Measurements from ENCODE around the gene DLGAP4.

Gene DLGAP4

DNA sequence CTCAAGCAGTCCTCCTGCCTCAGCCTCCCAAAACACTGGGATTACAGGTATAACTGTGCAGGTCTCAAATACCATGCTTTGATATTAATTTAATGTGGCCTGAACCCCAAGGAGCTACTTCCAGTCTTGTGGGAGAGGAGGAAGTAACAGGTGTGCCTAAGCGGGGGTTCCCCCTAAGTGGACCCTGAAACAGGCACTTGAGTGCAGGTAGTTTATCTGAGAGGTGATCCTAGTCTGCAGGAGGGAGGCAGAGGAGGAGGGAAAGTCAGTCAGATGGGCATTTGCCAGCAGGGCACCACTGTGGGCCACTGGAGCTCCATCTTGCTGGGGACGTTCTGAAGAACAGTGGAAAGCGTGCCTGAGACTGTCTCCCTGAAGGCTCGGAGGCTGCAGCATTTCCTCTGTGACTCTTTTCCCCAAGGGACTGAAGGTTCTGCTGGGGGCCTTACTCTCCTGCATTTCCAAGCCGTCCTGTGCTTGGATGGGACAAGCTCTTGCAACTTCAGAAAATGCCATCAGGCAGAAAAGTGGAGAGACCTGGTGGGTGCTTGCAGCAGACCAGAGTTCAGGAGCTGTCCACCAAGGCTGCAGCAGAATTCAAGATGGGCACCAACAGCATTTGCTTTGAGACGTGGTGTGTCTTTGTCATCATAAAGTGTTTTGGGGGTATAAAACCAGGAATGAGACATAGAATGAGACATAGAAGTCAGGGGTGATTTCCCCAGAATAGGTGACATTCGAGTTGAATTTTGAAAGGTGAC is 4.6 kb upstream of the DLGAP4 start:
- H3K4me2 ChIP-seq (ENCODE audit: low read depth, low read length), result no peak overlapping the region
- H3K4me3 ChIP-seq (ENCODE audit: low read length), result no peak overlapping the region
- H3K27me3 ChIP-seq (replicated peaks; ENCODE audit: insufficient read depth, low read length), result peaks cover 68% of the 10 kb centered on the region
- no peak overlapping the region for H3K27ac ChIP-seq (ENCODE audit: low read length)
- no peaks in the 10 kb centered on the region for H3K4me1 ChIP-seq (ENCODE audit: low read length)
- no peak overlapping the region for H3K9ac ChIP-seq (ENCODE audit: low read length)
- no peaks in the 10 kb centered on the region for H3K9me3 ChIP-seq (replicated peaks; ENCODE audit: insufficient read depth, low read length)
- H2AFZ ChIP-seq (ENCODE audit: low read length), result no peak overlapping the region
- no peak for DNase-seq
- no peaks in the 10 kb centered on the region for H3K79me2 ChIP-seq (ENCODE audit: low read length)
- TF ChIP-seq, protein P1, sequence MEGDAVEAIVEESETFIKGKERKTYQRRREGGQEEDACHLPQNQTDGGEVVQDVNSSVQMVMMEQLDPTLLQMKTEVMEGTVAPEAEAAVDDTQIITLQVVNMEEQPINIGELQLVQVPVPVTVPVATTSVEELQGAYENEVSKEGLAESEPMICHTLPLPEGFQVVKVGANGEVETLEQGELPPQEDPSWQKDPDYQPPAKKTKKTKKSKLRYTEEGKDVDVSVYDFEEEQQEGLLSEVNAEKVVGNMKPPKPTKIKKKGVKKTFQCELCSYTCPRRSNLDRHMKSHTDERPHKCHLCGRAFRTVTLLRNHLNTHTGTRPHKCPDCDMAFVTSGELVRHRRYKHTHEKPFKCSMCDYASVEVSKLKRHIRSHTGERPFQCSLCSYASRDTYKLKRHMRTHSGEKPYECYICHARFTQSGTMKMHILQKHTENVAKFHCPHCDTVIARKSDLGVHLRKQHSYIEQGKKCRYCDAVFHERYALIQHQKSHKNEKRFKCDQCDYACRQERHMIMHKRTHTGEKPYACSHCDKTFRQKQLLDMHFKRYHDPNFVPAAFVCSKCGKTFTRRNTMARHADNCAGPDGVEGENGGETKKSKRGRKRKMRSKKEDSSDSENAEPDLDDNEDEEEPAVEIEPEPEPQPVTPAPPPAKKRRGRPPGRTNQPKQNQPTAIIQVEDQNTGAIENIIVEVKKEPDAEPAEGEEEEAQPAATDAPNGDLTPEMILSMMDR (IDR thresholded peaks at IDR 0.05; ENCODE audit: low read length), result no peak
- no peak for TF ChIP-seq EZH2phosphoT487 (IDR thresholded peaks at IDR 0.05; ENCODE audit: low read length)
- H3K36me3 ChIP-seq (replicated peaks; ENCODE audit: insufficient read depth, low read length), result no peaks in the 10 kb centered on the region
- H3K9me2 ChIP-seq (replicated peaks; ENCODE audit: insufficient read depth, low read length), result no peaks in the 10 kb centered on the region
- no peaks in the 10 kb centered on the region for H3F3A ChIP-seq (ENCODE audit: insufficient read depth, low read length)
- no peaks in the 10 kb centered on the region for H4K20me1 ChIP-seq (ENCODE audit: insufficient read depth, low read length)

DNA sequence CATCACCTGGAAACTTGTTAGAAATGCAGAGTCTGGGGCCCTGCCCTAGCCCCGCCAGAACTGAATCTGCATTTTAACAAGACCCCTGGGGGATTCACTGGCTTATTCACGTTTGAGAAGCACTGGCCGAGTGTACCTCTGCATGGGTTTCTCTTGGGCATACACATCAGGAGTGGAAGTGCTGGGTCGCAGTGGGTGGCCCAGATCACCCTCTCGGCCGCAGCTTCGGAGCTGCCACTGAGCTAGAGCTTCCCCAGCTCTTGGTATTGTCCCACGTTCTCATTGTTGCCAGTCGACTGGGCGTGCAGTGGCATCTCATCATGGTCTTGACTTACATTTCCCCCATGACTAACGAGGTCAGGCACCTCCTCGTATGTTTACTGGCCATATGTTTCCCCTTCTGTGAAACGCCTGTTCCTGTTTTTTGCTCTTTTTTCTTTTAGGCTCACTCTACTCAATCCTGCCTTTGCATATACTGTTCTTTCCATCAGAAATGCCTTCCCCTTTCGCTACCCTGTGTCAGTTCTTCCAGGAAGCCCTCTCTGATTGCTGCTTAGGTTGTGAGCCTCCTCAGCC is 3.0 kb upstream of the DLGAP4 start:
- H3K27me3 ChIP-seq (replicated peaks; ENCODE audit: insufficient read depth, low read length), result peaks cover 70% of the 10 kb centered on the region
- H3K4me1 ChIP-seq (ENCODE audit: low read length), result no peaks in the 10 kb centered on the region
- no peak overlapping the region for H3K4me2 ChIP-seq (ENCODE audit: low read depth, low read length)
- H3K4me3 ChIP-seq (ENCODE audit: low read length), result no peak overlapping the region
- H3K27ac ChIP-seq (ENCODE audit: low read length), result no peak overlapping the region
- no peaks in the 10 kb centered on the region for H3K9me3 ChIP-seq (replicated peaks; ENCODE audit: insufficient read depth, low read length)
- no peaks in the 10 kb centered on the region for H3K9me2 ChIP-seq (replicated peaks; ENCODE audit: insufficient read depth, low read length)
- TF ChIP-seq EZH2phosphoT487 (IDR thresholded peaks at IDR 0.05; ENCODE audit: low read length) (no peak), EZH2 (optimal IDR thresholded peaks at IDR 0.05; ENCODE audit: low read depth, low read length) (no peak)
- TF ChIP-seq, protein P1 (IDR thresholded peaks at IDR 0.05; ENCODE audit: low read length), result no peak
- no peak for DNase-seq
- no peak overlapping the region for H2AFZ ChIP-seq (ENCODE audit: low read length)
- no peak overlapping the region for H3K9ac ChIP-seq (ENCODE audit: low read length)
- no peaks in the 10 kb centered on the region for H4K20me1 ChIP-seq (ENCODE audit: insufficient read depth, low read length)
- H3F3A ChIP-seq (ENCODE audit: insufficient read depth, low read length), result no peaks in the 10 kb centered on the region
- H3K36me3 ChIP-seq (replicated peaks; ENCODE audit: insufficient read depth, low read length), result no peaks in the 10 kb centered on the region
- H3K79me2 ChIP-seq (ENCODE audit: low read length), result no peaks in the 10 kb centered on the region

DNA sequence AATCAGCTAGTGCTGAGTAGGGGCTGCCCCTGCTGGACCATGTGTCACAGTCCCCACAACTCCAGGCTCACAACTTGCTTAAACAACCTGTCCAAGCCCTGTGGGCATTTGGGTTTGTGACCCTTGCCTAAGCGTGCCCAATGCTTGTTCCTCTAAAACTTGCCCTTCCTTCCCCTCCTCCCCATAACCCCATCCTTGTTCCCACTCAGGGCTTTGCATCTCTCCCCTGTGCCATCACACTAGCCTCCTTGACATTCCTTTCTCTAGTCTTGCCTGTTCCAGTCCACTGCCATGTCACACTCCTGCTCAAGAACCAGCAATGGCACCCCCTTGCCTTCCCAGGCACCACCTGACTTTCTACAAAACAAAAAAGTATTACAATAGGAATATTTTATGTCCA is 2.3 kb upstream of the DLGAP4 start:
- no peaks in the 10 kb centered on the region for H3K36me3 ChIP-seq (replicated peaks; ENCODE audit: insufficient read depth, low read length)
- DNase-seq, result no peak
- no peak for TF ChIP-seq EZH2 (optimal IDR thresholded peaks at IDR 0.05; ENCODE audit: low read depth, low read length)
- no peak overlapping the region for H3K9ac ChIP-seq (ENCODE audit: low read length)
- no peaks in the 10 kb centered on the region for H4K20me1 ChIP-seq (ENCODE audit: insufficient read depth, low read length)
- no peaks in the 10 kb centered on the region for H3K4me1 ChIP-seq (ENCODE audit: low read length)
- H3K79me2 ChIP-seq (ENCODE audit: low read length), result no peaks in the 10 kb centered on the region
- no peak overlapping the region for H3K27ac ChIP-seq (ENCODE audit: low read length)
- no peaks in the 10 kb centered on the region for H3K9me3 ChIP-seq (replicated peaks; ENCODE audit: insufficient read depth, low read length)
- H3K4me2 ChIP-seq (ENCODE audit: low read depth, low read length), result no peak overlapping the region
- no peaks in the 10 kb centered on the region for H3K9me2 ChIP-seq (replicated peaks; ENCODE audit: insufficient read depth, low read length)
- no peaks in the 10 kb centered on the region for H3F3A ChIP-seq (ENCODE audit: insufficient read depth, low read length)
- H3K4me3 ChIP-seq (ENCODE audit: low read length), result no peak overlapping the region
- peaks cover 70% of the 10 kb centered on the region for H3K27me3 ChIP-seq (replicated peaks; ENCODE audit: insufficient read depth, low read length)
- no peak overlapping the region for H2AFZ ChIP-seq (ENCODE audit: low read length)
